Panc1 (cell line): ENCODE measurements around the gene PRPF19. TPM values are rescaled to one million over a fixed set of nuclear protein-coding genes. Genes with fewer than 3 reads are reported as not detected.

Source experiments
- ATAC-seq: fragments of 200-7000 bp; cut with Tn5 transposase; 2 replicates; pipeline ENCODE4 v1.9.1; 2020; ENCODE audit warnings: mild to moderate bottlenecking, moderate library complexity
- BruUV-seq: library from RNA; stranded (reverse); fragments of 400-500 nt; replicated peaks from 2 replicates; lab custom pipeline; 2021; lab: Mats Ljungman, UMichigan
- CTCF ChIA-PET: fragments of 300-600 bp; sonication (Branson Sonifier 250); formaldehyde crosslinking; loops from one replicate; lab custom pipeline; 2022; ENCODE audit warnings: antibody characterized with exemption; lab: Charles Lee
- POLR2A ChIA-PET: fragments of 300-600 bp; sonication (Branson Sonifier 250); formaldehyde crosslinking; loops from one replicate; lab custom pipeline; 2022; ENCODE audit warnings: antibody characterized with exemption; lab: Charles Lee
- DNase-seq: peaks from one replicate; pipeline ENCODE4 v3.0.0-alpha.2; 2010; ENCODE audit warnings: low read depth, low spot score
- H3K27ac ChIP-seq: 2 replicates; pipeline ENCODE4 v1.5.1; 2011; ENCODE audit warnings: mild to moderate bottlenecking, low read length, inconsistent platforms
- H3K27me3 ChIP-seq: fragments of 200-500 bp; sonication (Bioruptor generic); 2 replicates; pipeline ENCODE4 v1.6.0; 2014; ENCODE audit warnings: low read length, inconsistent platforms; ENCODE audit not compliant: control insufficient read depth, insufficient read depth
- H3K36me3 ChIP-seq: fragments of 200-500 bp; sonication (Bioruptor generic); 2 replicates; pipeline ENCODE4 v1.5.1; 2014; ENCODE audit warnings: inconsistent platforms, mild to moderate bottlenecking, low read length, moderate library complexity; ENCODE audit not compliant: control insufficient read depth, insufficient read depth
- H3K4me1 ChIP-seq: 2 replicates; pipeline ENCODE4 v1.5.1; 2011; ENCODE audit warnings: inconsistent platforms, mild to moderate bottlenecking, low read length, moderate library complexity; ENCODE audit not compliant: control insufficient read depth, insufficient read depth
- H3K4me3 ChIP-seq, 2 experiments: 2 replicates each; pipeline ENCODE4 v1.5.1; 2011 to 2012; ENCODE audit warnings: low read depth in 2 of 2, low read length in 2 of 2, mild to moderate bottlenecking in 2 of 2, inconsistent platforms in 1 of 2, moderate library complexity in 1 of 2
- H3K9me3 ChIP-seq: fragments of 200-500 bp; sonication (Bioruptor generic); 2 replicates; pipeline ENCODE4 v1.5.1; 2014; ENCODE audit warnings: low read depth, mild to moderate bottlenecking, inconsistent platforms, low read length, moderate library complexity; ENCODE audit not compliant: control insufficient read depth, insufficient read depth
- CTCF ChIP-seq: fragments of 450-650 bp; IDR thresholded peaks from 2 replicates; pipeline ENCODE4 v1.5.1; 2017; ENCODE audit warnings: mild to moderate bottlenecking
- POLR2AphosphoS5 ChIP-seq: IDR thresholded peaks from 2 replicates; pipeline ENCODE4 v1.6.1; 2012; ENCODE audit warnings: mild to moderate bottlenecking, low read depth, low read length, moderate library complexity
- REST ChIP-seq, 2 experiments: IDR thresholded peaks; 2 replicates each; pipeline ENCODE4 v1.6.1; 2011 to 2012; ENCODE audit warnings: low read depth in 2 of 2, control low read depth in 1 of 2, low read length in 1 of 2, mild to moderate bottlenecking in 1 of 2, moderate library complexity in 1 of 2; ENCODE audit not compliant: insufficient read depth in 1 of 2
- SIN3A ChIP-seq: IDR thresholded peaks from 2 replicates; pipeline ENCODE4 v1.6.1; 2012; ENCODE audit warnings: low read depth, mild to moderate bottlenecking, low read length, moderate library complexity, borderline replicate concordance; ENCODE audit not compliant: insufficient read depth
- TCF7L2 ChIP-seq: IDR thresholded peaks from 2 replicates; pipeline ENCODE4 v1.6.1; 2011; ENCODE audit warnings: mild to moderate bottlenecking, low read depth, low read length, inconsistent platforms
- in situ Hi-C: cut with HindIII; loops from 2 replicates; pipeline ENCODE4 v1.10.0; 2016; ENCODE audit warnings: low sequenced_read_pairs, low pct_unique_long_range_greater_than_20kb
- intact Hi-C: fragments of 100-400 bp; cut with micrococcal nuclease; formaldehyde crosslinking; loops from one replicate; pipeline ENCODE4 v1.10.0; 2022; ENCODE audit not compliant: unreplicated experiment
- total RNA-seq: library from RNA; stranded (reverse); gene quantifications from one replicate; pipeline ENCODE4 v1.2.1, GENCODE V29; 2021; ENCODE audit not compliant: unreplicated experiment

Gene PRPF19
- total RNA-seq, 1 experiment from 2014 or later = 149 TPM

GRCh38 chr11:60935676-60936442, 29.5 kb upstream of the PRPF19 start:
- H3K4me3 ChIP-seq = no peak overlapping the region
- CTCF ChIA-PET = no interaction called here
- intact Hi-C loops (no loop called here), in situ Hi-C loops (no loop called here)
- 0 out of 2 replicates have a peak, but pooled peaks have one; percentile 20 for ATAC-seq
- H3K36me3 ChIP-seq = no peaks in the 10 kb centered on the region
- no peaks in the 10 kb centered on the region for H3K27me3 ChIP-seq
- BruUV-seq = no TSS peak
- POLR2A ChIA-PET = interaction anchor here (0.6 kb wide), 1 partner anchor 176 kb away, joined by 3 read pairs; no protein-coding TSS in a partner anchor
- H3K27ac ChIP-seq = no peak overlapping the region
- H3K9me3 ChIP-seq = no peaks in the 10 kb centered on the region
- no peak for DNase-seq
- H3K4me1 ChIP-seq = no peaks in the 10 kb centered on the region
- TF ChIP-seq POLR2AphosphoS5 (no peak), TCF7L2 (no peak), CTCF (no peak), SIN3A (no peak), REST (IDR thresholded peaks at IDR 0.05; ENCODE audit: insufficient read depth in 1 of 2, low read depth in 2 of 2, low read length in 1 of 2) (no peak)

GRCh38 chr11:60934790-60935605, 28.6 kb upstream of the PRPF19 start:
- TF ChIP-seq SIN3A = no peak
- no peak for TF ChIP-seq POLR2AphosphoS5
- TF ChIP-seq CTCF = no peak
- no peak for TF ChIP-seq REST (IDR thresholded peaks at IDR 0.05; ENCODE audit: insufficient read depth in 1 of 2, low read depth in 2 of 2, low read length in 1 of 2)
- no peak for TF ChIP-seq TCF7L2
- no peaks in the 10 kb centered on the region for H3K36me3 ChIP-seq
- DNase-seq (no peak), ATAC-seq (no peak)
- no TSS peak for BruUV-seq
- H3K4me3 ChIP-seq = no peak overlapping the region
- H3K27me3 ChIP-seq = no peaks in the 10 kb centered on the region
- in situ Hi-C loops = no loop called here
- no peaks in the 10 kb centered on the region for H3K4me1 ChIP-seq
- intact Hi-C loops = no loop called here
- H3K9me3 ChIP-seq = no peaks in the 10 kb centered on the region
- no peak overlapping the region for H3K27ac ChIP-seq
- ChIA-PET CTCF (no interaction called here), POLR2A (interaction anchor here (0.5 kb wide), 1 partner anchor 193 kb away, joined by 4 read pairs; no protein-coding TSS in a partner anchor)
